GM19043 (cell line): Measurements from ENCODE around the gene SEZ6.
"Not testable (repeated sequence)": the region's sequence is repeated elsewhere in the genome, so short reads cannot be mapped to it uniquely, and the experiment has no call there.

Experiments used
- ATAC-seq: cut with Tn5 transposase; IDR thresholded peaks from one replicate; pipeline ENCODE4 v1.9.1; 2021; ENCODE audit warnings: low read depth; ENCODE audit not compliant: unreplicated experiment

SEZ6 gene

GRCh38 chr17:28944862-28945741 lies 60.7 kb downstream of the SEZ6 start:
- no peak for ATAC-seq

- no peak for ATAC-seq
These were observed 61.5 kb downstream of the SEZ6 start for GRCh38 chr17:28944343-28944742.

- no peak for ATAC-seq
These were observed 62.9 kb downstream of the SEZ6 start for GRCh38 chr17:28942925-28943324.

- ATAC-seq: no peak
These were observed 64.6 kb downstream of the SEZ6 start for GRCh38 chr17:28941251-28941650.

- ATAC-seq: no peak
These were observed 65.2 kb downstream of the SEZ6 start for GRCh38 chr17:28940675-28941074.

GRCh38 chr17:28940142-28940541 lies 65.7 kb downstream of the SEZ6 start:
- no peak for ATAC-seq

- ATAC-seq: no peak
These were observed 67.3 kb downstream of the SEZ6 start for GRCh38 chr17:28938552-28938951.

GRCh38 chr17:28937044-28937729 lies 68.6 kb downstream of the SEZ6 start:
- ATAC-seq: no peak

GRCh38 chr17:28935744-28936460 lies 69.9 kb downstream of the SEZ6 start:
- no peak for ATAC-seq

- not testable (repeated sequence) for ATAC-seq
These were observed 71.3 kb downstream of the SEZ6 start for GRCh38 chr17:28934508-28934907.

GRCh38 chr17:28929787-28930186 lies 76.0 kb downstream of the SEZ6 start:
- no peak for ATAC-seq

- ATAC-seq: no peak
These were observed 77.8 kb downstream of the SEZ6 start for GRCh38 chr17:28928061-28928460.

GRCh38 chr17:28926786-28927185 lies 79.0 kb downstream of the SEZ6 start:
- no peak for ATAC-seq

GRCh38 chr17:28926366-28926765 lies 79.5 kb downstream of the SEZ6 start:
- no peak for ATAC-seq

GRCh38 chr17:28925912-28926365 lies 79.9 kb downstream of the SEZ6 start:
- no peak for ATAC-seq

- no peak for ATAC-seq
These were observed 85.6 kb downstream of the SEZ6 start for GRCh38 chr17:28920201-28920600.

GRCh38 chr17:28918295-28918694 lies 87.5 kb downstream of the SEZ6 start:
- no peak for ATAC-seq

- no peak for ATAC-seq
These were observed 88.4 kb downstream of the SEZ6 start for GRCh38 chr17:28917465-28917864.

GRCh38 chr17:28917029-28917428 lies 88.8 kb downstream of the SEZ6 start:
- ATAC-seq: no peak

GRCh38 chr17:28916302-28916934 lies 89.4 kb downstream of the SEZ6 start:
- ATAC-seq: no peak

- no peak for ATAC-seq
These were observed 92.9 kb downstream of the SEZ6 start for GRCh38 chr17:28912938-28913333.
